GM18511 (cell line): ENCODE results near the gene FKBP5.

Source experiments
- ATAC-seq: cut with Tn5 transposase; IDR thresholded peaks from one replicate; pipeline ENCODE4 v1.9.1; 2021; ENCODE audit warnings: mild to moderate bottlenecking, moderate library complexity; ENCODE audit not compliant: unreplicated experiment

Gene FKBP5

DNA sequence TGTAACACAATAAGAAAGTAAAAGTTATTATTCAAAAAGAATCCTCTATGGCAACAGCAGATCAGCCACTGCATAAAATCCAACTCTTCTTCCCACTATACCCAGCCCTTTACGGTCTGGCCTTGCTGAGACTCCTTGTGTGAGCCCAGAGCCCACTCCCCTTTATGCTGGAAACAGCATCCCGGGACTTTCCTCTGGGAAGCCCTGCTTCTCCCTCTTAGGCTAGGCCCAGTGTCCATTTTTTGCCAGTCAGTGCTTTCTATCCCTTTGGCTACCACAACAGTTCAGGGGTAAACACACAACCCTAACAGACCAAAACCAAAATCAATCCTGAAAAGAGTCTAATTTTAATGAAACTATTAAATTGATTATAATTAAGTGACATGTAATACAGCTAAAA is 20.6 kb downstream of the FKBP5 start:
- ATAC-seq, result no peak

DNA sequence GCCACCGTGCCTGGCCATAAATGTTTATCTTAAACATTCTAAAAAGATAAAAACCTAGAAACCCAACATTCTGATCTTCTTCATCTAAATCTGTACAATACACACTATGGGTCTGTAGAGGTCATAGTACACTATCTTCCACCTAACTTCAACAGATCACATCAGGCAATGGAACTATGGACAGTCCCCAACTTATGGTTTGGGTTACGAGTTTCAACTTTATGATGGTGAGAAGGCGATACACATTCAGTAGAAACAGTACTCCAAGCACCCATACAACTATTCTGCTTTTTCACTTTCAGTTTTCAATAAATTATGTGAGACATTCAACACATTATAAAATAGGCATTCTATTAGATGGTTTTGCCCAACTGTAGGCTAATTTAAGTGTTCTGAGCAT is 23.1 kb downstream of the FKBP5 start:
- ATAC-seq, result no peak

DNA sequence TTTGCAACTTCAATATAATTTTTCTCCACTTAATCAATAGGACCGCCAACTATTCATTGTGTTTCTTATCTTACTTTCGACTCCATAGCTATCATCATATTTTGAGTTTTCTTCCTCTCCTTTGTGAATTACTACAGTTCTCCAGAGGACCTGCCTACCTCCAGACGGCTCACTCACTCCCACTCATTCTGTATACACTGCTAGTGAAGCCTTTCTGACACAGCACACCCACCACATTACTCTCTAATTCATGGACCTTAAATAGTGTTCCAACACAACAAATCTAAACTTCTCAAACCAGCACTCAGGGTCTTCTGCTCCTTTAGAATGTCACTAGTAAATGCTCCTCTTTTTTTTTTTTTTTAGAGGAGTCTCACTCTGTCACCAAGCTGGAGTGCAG is 23.8 kb downstream of the FKBP5 start:
- ATAC-seq, result no peak

DNA sequence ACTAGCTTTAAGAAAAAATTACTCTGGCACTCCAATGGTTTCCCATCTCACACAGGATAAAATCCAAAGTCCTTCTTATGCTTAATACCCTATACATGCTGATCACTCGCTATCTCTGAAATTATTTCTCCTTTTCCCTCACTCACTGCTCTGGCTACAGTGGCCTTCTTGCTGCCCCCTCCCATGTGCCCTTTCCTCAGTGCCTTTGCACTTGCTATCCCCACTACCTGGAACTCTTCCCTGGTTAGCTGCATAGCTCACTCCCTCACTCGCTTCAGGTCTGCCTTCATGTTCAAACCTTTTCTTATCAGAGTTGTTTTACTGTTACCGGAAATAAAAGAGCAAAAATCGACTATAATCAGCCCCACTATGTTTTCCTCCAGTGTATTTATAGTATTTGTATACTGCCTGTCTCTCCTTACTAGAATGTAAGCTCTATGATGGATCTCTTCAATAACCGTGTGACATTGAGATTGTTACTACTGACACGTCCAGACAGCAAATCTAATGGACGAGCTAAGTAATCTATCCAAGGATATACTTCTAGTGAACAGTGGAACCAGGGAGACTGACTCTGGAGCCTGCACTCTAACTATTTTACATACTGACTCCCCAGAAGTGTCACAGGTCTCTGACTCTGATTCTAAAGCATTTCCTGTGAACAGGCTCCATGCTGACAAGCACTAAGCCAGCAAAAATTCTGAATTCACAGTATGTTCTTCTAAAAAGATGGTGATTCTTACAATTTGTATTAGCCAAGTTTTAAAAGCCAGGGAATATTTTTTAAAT is 25.1 kb downstream of the FKBP5 start:
- ATAC-seq, result no peak

DNA sequence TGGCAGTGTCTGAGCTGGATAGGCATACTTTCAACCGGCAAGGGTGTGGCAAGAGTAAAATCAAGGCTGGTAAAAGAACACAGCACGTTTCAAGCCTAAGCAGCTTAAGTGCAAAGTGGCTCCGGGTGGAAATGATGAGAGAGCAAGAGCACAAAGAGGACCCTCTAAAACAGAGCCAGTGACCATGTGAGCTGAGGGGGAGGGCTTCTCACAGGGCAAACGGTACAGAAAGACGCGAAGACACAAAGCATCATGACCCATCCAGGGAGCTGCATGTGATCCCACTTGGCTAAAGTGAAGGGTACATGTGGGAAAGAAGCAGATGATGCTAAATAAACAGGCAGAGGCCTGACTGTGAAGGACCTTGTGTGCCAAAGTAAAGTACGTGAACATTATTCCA is 25.7 kb downstream of the FKBP5 start:
- no peak for ATAC-seq

DNA sequence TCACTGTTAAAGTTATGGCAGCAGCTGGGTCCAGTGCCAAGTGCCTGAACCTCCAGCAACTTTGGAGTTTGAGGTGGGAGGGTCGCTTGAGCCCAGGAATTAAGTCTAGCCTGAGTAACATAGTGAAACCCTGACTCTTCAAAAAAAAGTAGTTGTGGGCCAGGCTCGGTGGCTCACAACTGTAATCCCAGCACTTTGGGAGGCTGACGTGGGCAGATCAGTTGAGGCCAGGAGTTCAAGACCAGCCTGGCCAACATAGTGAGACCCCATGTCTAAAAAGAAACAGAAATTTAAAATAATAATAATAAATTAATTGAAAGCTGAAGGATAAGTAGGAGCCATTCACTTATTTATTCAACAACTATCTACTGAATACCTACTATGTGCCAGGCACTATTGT is 33.8 kb downstream of the FKBP5 start:
- no peak for ATAC-seq

DNA sequence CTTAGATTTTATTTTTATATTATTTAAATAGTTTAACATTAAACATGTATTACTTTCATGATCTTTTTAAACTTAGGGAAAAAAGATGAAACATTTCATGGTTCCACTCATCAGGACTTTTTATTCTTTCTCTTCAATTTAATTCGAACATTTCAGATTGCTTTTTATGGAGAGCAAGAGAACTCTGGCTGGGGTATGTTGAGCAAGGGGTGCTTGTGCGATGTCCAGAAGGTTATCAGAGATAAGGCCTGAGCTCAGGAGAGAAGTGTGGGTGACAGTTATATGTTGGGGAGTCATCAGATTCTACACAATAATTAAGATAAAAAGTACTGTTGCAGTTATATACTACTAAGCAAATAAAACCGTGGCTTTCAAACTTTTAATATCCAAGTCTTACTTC is 37.5 kb downstream of the FKBP5 start:
- ATAC-seq, result no peak

DNA sequence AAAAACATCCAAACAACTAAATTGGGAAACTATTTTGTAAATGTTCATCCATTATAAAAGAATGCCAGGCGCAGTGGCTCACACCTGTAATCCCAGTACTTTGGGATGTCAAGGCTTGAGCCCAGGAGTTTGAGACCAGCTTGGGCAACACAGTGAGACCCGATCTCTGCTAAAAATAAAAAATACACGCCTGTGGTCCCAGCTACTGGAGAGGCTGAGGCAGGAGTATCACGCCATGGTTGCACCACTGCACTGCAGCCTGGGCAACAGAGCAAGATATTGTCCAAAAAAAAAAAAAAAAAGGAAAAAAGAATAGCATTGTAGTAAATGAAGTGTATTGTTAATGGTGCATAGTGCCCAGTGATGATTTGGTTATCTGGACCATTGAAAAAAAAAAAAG is 38.7 kb downstream of the FKBP5 start:
- ATAC-seq, result no peak

DNA sequence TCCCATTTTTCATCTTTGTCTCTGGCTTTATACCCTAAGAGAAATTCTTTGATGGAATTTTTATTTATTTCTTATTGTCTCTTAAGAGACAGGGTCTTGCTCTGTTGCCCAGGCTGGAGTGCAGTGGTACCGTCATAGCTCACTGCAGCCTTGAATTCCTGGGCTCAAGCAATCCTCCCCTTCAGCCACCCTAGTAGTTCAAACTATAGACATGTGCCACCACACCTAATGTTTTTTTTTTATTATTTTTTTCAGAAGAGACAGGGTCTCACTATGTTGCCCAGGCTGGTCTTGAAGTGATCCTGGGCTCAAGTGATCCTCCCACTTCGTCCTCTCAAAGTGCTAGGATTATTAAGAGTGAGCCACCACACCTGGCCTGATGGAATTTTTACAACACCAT is 40.5 kb downstream of the FKBP5 start:
- no peak for ATAC-seq

DNA sequence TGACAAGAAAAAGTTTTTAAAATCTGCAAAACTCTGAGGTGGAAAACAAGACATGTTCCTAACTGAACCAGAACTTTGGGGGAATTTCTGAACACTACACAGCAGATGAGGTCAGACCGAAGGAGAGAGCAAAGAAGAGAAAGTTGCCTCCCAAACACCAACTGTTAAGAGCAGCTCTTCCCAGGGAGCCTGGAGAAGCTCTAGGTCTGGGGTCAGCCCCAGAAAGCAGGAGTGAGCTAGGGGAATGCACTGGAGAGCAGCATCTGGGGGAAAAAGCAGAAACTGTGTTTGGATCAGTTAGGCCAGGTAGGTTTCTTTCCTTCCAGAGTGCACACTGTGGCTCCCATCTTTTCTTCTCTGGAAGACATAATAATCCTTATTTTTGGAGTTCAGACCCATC is 41.3 kb downstream of the FKBP5 start:
- no peak for ATAC-seq

DNA sequence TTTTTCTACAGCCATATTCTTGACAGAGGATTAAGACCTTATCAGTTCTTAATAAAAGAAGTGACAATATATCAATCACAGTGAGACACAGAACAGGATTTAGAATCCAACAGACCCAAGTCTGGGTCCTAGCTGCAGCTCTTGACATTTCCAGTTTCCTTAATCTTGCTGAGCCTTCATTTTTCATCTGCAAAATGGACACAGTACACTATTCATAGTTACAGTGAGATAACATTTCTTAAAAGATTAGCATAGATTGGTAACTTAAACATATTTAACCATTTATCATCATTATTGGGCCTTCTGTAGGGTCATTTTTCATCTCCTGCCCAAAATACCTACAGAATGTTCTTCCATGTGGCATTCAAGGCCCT is 45.6 kb downstream of the FKBP5 start:
- no peak for ATAC-seq

DNA sequence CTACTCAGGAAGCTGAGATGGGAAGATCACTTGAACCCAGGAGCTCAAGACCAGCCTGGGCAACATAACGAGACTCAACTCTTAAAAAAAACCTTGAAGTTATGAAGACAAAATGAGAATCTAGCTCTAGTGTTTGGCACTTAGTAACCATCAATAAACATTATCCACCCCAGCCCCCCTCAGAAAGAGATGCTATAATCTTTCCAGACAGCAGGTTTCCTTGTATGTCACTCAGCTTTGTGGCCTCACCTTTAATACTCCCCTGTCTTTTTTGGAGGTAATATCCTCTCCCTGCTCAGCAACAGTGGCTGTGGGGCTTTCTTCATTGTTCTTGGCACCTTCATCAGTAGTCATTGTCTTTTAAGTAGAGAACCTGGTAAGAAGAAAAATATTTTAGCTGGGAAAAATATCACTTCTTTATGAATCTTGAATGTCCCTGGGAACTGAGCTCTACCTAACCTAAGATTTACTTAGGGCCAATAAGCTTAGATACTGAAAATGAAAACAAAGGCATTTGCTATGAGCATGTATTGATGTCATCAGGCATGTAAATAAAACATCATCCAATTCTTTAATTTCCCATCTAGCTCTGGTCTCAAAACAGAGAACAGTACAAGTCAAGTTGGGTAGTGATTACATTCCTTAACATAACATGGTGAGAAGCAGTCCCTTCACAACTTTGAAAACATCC is 46.1 kb downstream of the FKBP5 start:
- ATAC-seq, result no peak

DNA sequence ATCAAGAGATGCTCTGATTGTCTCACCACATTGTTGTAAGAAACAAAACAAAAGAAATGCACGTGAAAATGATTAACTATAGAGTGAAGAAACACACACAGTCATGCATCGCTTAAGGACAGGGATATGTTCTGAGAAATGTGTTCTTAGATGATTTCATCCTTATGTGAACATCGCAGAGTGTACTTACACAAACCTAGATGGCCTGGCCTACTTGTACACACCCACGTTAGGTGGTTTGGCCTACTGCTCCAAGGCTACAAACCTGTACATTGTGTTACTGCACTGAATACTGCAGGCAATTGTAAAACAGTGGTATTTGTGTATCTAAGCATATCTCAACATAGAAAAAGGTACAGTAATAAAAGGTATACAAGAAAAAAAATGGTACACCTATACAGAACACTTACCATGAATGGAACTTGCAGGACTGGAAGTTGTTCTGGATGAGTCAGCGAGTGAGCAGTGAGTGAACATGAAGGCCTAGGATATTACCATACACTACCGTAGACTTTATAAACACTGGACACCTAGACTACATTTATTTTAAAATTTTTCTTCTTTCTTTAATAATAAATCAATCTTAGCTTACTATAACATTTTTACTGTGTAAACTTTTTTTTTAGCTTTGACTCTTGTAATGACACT is 48.6 kb downstream of the FKBP5 start:
- no peak for ATAC-seq

DNA sequence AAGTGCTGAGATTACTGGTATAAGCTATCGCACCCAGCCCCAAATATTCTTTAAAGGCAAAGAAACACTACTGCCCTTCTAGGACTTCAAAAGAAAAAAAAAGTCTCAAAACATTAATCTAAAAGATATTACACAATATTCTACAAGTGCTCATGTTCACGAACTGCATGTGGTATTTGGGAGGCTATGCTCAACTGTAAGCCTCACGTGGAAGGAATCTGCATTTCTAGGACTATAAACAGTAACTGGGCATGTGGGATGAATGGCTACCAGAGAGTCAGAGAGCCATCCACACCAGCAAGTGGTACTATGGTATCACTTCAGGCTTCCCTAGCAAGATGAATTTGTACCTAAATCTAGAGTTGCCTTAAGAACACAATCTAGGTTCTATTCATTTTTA is 50.0 kb downstream of the FKBP5 start:
- ATAC-seq, result no peak

DNA sequence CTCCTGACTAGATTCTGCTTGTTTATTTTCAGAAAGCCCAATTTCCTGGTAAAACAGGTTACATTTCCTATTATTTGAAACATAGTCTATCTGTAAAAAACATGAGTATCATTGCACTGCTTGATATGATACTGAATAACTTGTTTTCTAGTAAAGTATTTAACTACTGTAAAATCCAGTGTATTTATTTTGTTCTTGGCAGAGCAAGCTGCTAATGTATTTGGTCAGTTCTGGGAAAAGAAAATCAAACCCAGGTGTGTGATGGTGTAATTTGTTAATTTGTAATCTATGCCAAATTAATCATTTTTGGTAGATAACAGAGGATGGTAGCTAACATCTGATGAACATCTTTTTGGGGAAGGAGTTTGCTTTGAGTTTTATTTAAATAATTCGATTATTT is 50.8 kb downstream of the FKBP5 start:
- no peak for ATAC-seq

DNA sequence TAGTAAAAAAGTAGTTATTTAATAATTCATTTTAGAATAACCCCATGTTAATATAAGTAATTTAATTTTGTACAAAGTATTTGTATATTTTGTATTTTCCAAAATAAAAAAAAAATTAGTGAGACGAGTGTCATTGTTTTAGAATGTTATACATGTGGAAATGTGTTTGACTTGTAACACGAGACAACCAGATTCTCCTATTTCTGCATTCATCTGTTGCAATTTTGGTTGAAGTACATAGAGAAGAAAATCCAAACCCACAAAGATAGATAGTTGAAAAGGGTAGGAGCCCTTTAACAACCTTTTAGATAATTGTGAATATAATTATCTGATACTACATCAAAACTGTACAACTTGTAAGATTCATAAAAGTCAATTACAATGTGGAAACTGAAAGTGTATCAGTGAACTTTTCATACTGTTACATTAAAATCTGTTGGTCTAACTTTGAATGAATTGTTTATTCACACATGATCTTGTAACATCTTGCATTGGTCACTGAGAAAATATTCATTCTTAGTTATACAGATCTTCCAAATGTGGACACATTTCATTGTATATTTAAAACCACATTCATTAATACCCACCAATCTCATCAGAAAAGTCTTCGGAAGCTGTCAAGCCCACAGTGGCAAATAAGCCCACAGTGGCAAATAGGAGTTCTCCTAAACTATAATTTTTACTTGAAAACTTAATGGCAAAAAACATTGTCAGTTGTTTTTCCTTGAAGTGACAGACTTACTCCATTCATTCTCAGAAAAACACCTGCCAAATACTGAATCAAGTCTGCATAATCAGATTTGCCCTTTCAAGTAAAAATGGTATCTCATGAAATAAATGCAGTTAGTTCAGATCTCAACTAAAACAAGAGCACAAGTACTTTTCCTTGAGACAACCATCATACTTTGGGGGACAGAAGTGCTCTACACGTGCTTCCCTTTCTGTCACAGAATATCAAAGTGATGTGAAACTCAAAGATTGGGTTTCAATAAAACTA is 52.8 kb downstream of the FKBP5 start:
- ATAC-seq, result no peak

DNA sequence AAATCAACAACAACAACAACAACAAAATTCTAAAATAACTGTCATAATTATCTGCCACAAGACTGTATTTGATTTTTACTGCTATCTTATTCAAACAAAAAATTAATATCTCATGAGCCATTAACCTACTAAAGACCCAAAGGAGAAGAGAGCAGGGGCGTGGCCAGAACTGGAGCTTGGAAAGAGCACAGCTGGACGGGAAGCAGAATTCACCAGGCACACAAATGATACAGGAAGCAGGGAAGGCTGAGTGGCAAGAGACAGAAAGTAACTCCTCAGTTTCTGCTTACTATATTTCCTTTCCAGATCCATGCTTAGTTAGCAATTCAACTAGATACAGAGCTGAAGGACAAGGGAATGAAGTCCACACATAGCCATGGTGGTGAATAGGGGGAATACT is 54.4 kb downstream of the FKBP5 start:
- ATAC-seq, result no peak

DNA sequence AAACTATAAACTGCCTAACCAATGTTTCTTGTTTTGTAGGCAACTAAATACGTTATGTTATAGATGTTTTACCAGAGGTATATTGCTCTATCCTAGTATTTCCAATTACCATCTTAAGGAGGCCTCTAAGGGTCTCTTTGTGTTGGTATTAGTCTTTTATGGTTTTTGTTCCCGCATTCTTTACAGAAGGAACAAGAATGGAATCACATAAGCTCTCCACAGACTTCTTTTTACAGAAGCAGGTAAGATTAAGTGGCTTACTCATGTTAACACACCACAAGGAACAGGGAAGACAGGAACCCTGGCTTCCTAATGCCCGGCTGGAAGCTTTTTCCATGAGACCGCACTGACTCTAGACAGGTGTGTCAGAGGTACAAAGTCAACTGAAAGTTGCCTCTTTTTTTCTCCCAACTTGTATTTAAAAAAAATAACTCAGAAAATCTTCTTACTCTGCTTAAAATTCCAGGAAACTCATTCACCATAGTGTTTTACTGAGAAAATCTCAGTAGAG is 55.1 kb downstream of the FKBP5 start:
- no peak for ATAC-seq

DNA sequence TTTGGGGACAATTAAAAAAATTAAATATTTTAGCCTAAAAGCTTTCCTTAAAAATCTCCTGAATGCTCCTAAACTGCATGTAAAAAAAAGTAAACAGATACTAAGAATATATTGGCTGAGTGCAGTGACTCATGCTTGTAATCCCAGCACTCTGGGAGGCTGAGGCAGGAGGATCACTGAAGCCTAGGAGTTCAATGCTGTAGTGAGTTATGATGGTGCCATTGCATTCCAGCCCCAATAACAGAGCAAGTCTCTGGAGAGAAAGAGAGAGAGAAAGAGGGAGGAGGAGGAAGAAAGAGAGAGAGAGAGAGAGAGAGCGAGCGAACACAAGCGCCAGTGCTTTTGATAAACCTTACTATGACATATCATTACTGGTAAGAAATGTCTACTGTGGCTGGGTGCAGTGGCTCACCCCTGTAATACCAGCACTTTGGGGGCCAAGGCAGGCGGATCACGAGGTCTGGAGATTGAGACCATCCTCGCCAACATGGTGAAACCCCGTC is 58.8 kb downstream of the FKBP5 start:
- no peak for ATAC-seq

DNA sequence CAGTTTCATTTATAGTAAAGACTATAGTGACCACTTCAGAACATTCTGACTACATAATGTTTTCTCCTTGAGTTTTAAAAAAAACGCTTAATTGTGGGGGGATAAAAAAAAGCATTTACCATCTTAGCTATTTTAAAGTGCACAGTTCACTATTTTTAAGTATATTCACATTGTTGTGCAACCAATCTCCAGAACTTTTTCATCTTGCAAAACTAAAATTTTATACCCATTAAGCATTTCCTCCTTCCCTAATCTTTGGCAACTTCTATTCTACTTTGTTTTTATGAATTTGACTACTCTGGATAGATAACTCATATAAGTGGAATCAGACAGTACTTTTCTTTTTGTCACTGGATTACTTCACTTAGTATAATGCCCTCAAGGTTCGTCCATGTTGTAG is 62.3 kb downstream of the FKBP5 start:
- ATAC-seq, result no peak
